DND-41 (cell line): ENCODE results near the gene DPRX.

Experiments
- EZH2 ChIP-seq: IDR thresholded peaks from 3 replicates; pipeline ENCODE4 v1.6.1; 2012; ENCODE audit warnings: borderline replicate concordance, low read depth, mild to moderate bottlenecking, moderate library complexity, low read length, inconsistent platforms; ENCODE audit not compliant: severe bottlenecking
- TF ChIP-seq, protein P1 (sequence below): IDR thresholded peaks from 2 replicates; pipeline ENCODE4 v1.5.1; 2012; ENCODE audit warnings: borderline replicate concordance, low read length, moderate library complexity, mild to moderate bottlenecking; ENCODE audit not compliant: poor library complexity, severe bottlenecking; ENCODE audit errors: extremely low read depth

GRCh38 chr19:53583181-53583580, 48.6 kb upstream of the DPRX start:
- TF ChIP-seq, protein P1, sequence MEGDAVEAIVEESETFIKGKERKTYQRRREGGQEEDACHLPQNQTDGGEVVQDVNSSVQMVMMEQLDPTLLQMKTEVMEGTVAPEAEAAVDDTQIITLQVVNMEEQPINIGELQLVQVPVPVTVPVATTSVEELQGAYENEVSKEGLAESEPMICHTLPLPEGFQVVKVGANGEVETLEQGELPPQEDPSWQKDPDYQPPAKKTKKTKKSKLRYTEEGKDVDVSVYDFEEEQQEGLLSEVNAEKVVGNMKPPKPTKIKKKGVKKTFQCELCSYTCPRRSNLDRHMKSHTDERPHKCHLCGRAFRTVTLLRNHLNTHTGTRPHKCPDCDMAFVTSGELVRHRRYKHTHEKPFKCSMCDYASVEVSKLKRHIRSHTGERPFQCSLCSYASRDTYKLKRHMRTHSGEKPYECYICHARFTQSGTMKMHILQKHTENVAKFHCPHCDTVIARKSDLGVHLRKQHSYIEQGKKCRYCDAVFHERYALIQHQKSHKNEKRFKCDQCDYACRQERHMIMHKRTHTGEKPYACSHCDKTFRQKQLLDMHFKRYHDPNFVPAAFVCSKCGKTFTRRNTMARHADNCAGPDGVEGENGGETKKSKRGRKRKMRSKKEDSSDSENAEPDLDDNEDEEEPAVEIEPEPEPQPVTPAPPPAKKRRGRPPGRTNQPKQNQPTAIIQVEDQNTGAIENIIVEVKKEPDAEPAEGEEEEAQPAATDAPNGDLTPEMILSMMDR: no peak
- no peak for TF ChIP-seq EZH2
